HL-60 (cell line): ENCODE results near the gene CT45A10.
"Not testable (repeated sequence)": the region's sequence is repeated elsewhere in the genome, so short reads cannot be mapped to it uniquely, and the experiment has no call there.

Source experiments
- DNase-seq, 2 experiments: peaks; one replicate each; pipeline ENCODE4 v3.0.0-alpha.2; 2010 to 2020; ENCODE audit warnings: low read depth in 1 of 2, low spot score in 1 of 2
- H3K27ac ChIP-seq: fragments of 250-450 bp; sonication (Bioruptor Pico); replicated peaks from 2 replicates; pipeline ENCODE4 v1.5.1; 2020; ENCODE audit warnings: mild to moderate bottlenecking, moderate library complexity
- H3K27me3 ChIP-seq: fragments of 250-450 bp; sonication (Bioruptor Pico); 2 replicates; pipeline ENCODE4 v1.5.1; 2021; ENCODE audit warnings: mild to moderate bottlenecking, moderate library complexity; ENCODE audit not compliant: insufficient read depth, poor library complexity, severe bottlenecking
- H3K4me3 ChIP-seq: replicated peaks from 2 replicates; pipeline ENCODE4 v1.5.1; 2011; ENCODE audit warnings: mild to moderate bottlenecking, control low read depth, low read length; ENCODE audit not compliant: insufficient read depth
- GABPA ChIP-seq: IDR thresholded peaks from 2 replicates; pipeline ENCODE4 v1.6.1; 2012; ENCODE audit warnings: low read depth
- POLR2AphosphoS5 ChIP-seq: IDR thresholded peaks from 2 replicates; pipeline ENCODE4 v1.6.1; 2012; ENCODE audit warnings: low read depth
- SPI1 ChIP-seq: IDR thresholded peaks from 2 replicates; pipeline ENCODE4 v1.6.1; 2012; ENCODE audit warnings: low read depth, mild to moderate bottlenecking, borderline replicate concordance
- TF ChIP-seq, protein P1 (sequence below): IDR thresholded peaks from one replicate; pipeline ENCODE4 v1.5.1; 2011; ENCODE audit warnings: low read length, control low read depth, inconsistent platforms; ENCODE audit not compliant: insufficient read depth
- TF ChIP-seq, protein P2 (sequence below): IDR thresholded peaks from 2 replicates; pipeline ENCODE4 v1.6.1; 2012; ENCODE audit warnings: low read depth; ENCODE audit not compliant: insufficient replicate concordance

Gene CT45A10

DNA sequence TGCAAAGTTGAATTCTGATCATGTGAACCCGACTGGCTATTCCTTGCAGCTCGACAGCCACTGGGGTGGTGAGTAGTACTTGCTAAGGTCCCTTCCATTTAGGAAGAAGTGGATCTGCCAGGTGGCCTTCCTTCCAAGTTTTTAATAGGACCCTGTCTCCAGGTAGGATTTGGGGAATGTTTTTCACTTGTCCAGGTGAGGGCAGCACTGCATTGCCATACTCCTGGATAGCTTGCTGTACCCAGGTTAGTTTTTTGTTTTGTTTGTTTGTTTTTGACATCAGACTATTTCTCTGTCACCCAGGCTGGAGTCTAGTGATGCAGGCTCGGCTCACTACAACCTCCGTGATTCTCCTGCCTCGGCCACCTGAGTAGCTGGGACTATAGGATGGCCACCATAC lies 30.1 kb upstream of the CT45A10 start:
- no peak overlapping the region for H3K27ac ChIP-seq
- H3K4me3 ChIP-seq: no peak overlapping the region
- TF ChIP-seq, protein P1, sequence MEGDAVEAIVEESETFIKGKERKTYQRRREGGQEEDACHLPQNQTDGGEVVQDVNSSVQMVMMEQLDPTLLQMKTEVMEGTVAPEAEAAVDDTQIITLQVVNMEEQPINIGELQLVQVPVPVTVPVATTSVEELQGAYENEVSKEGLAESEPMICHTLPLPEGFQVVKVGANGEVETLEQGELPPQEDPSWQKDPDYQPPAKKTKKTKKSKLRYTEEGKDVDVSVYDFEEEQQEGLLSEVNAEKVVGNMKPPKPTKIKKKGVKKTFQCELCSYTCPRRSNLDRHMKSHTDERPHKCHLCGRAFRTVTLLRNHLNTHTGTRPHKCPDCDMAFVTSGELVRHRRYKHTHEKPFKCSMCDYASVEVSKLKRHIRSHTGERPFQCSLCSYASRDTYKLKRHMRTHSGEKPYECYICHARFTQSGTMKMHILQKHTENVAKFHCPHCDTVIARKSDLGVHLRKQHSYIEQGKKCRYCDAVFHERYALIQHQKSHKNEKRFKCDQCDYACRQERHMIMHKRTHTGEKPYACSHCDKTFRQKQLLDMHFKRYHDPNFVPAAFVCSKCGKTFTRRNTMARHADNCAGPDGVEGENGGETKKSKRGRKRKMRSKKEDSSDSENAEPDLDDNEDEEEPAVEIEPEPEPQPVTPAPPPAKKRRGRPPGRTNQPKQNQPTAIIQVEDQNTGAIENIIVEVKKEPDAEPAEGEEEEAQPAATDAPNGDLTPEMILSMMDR: no peak
- TF ChIP-seq SPI1 (no peak), GABPA (no peak), POLR2AphosphoS5 (no peak)
- TF ChIP-seq, protein P2, sequence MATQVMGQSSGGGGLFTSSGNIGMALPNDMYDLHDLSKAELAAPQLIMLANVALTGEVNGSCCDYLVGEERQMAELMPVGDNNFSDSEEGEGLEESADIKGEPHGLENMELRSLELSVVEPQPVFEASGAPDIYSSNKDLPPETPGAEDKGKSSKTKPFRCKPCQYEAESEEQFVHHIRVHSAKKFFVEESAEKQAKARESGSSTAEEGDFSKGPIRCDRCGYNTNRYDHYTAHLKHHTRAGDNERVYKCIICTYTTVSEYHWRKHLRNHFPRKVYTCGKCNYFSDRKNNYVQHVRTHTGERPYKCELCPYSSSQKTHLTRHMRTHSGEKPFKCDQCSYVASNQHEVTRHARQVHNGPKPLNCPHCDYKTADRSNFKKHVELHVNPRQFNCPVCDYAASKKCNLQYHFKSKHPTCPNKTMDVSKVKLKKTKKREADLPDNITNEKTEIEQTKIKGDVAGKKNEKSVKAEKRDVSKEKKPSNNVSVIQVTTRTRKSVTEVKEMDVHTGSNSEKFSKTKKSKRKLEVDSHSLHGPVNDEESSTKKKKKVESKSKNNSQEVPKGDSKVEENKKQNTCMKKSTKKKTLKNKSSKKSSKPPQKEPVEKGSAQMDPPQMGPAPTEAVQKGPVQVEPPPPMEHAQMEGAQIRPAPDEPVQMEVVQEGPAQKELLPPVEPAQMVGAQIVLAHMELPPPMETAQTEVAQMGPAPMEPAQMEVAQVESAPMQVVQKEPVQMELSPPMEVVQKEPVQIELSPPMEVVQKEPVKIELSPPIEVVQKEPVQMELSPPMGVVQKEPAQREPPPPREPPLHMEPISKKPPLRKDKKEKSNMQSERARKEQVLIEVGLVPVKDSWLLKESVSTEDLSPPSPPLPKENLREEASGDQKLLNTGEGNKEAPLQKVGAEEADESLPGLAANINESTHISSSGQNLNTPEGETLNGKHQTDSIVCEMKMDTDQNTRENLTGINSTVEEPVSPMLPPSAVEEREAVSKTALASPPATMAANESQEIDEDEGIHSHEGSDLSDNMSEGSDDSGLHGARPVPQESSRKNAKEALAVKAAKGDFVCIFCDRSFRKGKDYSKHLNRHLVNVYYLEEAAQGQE: no peak
- no peaks in the 10 kb centered on the region for H3K27me3 ChIP-seq
- no peak for DNase-seq

DNA sequence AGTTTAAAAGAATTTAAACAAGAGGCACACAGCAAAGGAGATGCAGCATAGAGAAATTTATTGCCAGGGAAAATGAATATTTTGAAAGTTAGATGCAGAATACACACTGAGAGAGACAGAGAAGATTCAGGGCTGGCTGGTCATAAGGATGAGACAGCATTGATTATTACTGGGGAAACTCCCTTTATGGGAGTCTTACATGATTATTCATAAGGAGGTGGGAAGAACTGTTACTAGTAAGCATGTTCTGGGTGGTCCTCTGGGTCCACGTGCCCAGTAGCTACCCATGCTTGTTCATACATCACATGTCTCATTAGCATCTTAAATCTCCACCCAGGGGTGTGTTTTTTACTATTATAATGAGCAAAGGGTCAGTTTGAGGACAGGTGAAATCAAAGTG lies 27.3 kb upstream of the CT45A10 start:
- DNase-seq, H3K27ac ChIP-seq, H3K4me3 ChIP-seq, H3K27me3 ChIP-seq: not testable (repeated sequence)

DNA sequence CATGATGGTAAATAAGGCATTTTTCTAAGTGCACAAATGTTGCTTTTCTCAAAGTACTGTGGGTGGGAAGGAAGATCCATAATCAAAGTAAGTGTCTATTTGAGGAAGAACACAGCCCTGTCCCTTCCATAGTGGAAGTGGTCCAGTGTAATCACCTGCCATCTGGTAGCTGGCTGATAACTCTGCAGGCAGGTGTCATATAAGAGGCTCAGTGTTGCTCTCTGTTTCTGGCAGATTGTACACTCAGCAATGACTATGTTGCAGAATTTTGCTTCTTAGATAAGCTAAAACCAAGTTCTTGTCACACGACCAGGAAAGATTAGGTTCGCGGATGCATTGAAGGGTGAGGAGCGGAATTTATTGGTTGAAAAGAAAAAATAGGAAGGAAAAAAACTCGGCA lies 21.2 kb upstream of the CT45A10 start:
- no peak for DNase-seq
- no peak overlapping the region for H3K27ac ChIP-seq

DNA sequence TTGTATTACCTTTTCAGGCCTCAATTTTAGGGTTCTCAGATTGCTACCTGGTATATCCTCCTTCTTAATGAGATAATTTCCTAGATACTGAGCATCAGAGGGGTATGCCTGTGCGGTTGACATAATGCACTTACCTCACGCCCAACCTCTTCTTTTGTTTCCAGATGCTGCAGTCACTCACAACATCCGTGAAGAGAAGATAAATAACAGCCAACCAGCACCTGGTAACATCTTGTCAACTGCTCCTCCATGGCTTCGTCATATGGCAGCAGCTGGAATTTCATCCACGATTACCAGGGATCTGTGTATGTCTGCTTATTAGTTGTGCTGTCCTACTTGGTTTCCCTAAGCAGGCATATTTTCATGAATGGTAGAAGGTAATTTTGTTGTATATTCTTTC lies 17.0 kb upstream of the CT45A10 start:
- Histone ChIP-seq H3K4me3 (no peak overlapping the region), H3K27ac (no peak overlapping the region), H3K27me3 (no peaks in the 10 kb centered on the region)
- no peak for DNase-seq
- TF ChIP-seq, protein P1: no peak
- TF ChIP-seq POLR2AphosphoS5: no peak
- TF ChIP-seq, protein P2: no peak

More for the DNA sequence above, 21.2 kb upstream of the CT45A10 start:
- TF ChIP-seq, protein P1: no peak
- TF ChIP-seq POLR2AphosphoS5 (no peak), GABPA (no peak), SPI1 (no peak)
- TF ChIP-seq, protein P2: no peak
- H3K4me3 ChIP-seq: no peak overlapping the region
- no peaks in the 10 kb centered on the region for H3K27me3 ChIP-seq
